Measurements from ENCODE around the gene KBTBD13.
"Not testable (repeated sequence)": the region's sequence is repeated elsewhere in the genome, so short reads cannot be mapped to it uniquely, and the experiment has no call there.

Gene KBTBD13

DNA sequence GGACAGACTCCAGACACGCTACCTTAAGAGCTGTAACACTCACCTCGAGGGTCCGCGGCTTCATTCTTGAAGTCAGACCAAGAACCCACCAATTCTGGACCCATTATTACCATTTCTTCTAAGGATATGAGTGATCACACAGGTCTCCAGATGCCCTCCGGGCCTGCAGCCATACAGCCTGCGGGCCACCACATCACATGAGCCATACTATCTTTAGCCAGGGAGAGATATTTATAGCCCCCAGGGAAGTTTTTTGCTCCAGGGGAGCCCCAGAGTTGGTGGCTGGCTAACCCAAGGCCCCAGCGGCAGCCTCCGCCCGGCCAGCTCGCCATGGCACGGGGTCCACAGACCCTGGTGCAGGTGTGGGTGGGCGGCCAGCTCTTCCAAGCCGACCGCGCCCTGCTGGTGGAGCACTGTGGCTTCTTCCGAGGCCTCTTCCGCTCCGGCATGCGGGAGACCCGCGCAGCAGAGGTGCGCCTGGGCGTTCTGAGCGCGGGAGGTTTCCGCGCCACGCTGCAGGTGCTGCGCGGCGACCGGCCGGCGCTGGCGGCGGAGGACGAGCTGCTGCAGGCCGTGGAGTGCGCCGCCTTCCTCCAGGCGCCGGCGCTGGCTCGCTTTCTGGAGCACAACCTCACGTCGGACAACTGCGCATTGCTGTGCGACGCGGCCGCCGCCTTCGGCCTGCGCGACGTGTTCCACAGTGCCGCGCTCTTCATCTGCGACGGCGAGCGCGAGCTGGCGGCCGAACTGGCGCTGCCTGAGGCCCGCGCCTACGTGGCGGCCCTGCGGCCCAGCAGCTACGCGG lies at the start of gene KBTBD13:
TSS of gene KBTBD13 (plus strand) at position 261 of the 805 bp plus-strand sequence. CDS start at position 331, 70 bp downstream.
- DNase-seq = no peak

DNA sequence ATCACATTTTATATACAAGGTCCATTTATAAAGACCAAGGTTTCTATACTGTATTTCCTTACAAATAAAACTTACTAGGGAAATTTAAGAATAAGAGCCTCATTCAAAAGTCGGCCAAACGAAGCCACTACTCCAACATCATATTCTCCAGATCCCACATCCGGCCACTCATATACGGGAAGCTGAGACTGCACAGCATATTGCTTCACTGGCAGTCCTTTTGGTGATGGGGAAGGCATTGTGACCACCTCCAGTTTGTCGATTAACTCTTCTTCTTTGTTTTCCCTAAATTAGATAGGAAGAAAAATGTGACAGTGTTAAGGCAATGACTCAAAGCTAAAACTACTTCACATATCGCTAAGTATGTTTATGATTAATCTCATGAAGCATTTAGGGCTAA lies 49.8 kb upstream of the KBTBD13 start:
- DNase-seq = no peak

DNA sequence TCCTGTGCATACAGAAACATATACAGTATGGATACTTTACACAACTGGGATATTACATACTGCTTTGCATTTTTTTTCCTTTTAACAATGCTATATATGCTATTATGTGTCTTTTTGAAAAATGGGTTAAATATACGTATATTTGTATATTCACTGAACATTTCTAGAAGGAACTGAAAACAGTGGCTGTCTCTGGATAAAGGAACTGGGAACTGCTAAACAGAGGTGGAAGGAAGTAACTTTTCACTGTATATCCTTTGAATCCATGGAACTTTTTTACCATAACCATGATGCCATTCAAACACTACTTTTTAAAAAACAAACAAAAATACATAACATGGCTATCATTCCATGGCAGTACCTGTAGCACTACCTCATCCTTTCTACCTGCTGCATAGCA lies 49.0 kb upstream of the KBTBD13 start:
- no peak for DNase-seq

DNA sequence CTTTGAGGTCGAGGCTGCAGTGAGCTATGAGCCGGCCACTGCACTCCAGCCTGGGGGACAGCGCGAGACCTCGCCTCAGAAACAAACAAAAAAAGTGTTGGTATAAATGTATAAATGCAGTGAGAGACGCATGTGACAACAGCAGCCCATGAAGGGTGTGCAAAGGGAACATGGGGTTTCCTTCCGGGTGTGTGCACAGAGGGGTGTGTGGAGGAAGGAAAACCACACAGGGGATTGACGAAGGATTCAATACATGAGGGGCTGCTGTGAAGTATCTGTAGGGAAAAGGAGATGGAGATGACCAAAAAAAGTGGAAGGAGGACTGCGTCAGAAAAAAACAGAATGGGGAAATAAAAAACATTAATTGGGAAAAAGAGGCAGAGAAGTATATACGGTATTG lies 48.2 kb upstream of the KBTBD13 start:
- no peak for DNase-seq

DNA sequence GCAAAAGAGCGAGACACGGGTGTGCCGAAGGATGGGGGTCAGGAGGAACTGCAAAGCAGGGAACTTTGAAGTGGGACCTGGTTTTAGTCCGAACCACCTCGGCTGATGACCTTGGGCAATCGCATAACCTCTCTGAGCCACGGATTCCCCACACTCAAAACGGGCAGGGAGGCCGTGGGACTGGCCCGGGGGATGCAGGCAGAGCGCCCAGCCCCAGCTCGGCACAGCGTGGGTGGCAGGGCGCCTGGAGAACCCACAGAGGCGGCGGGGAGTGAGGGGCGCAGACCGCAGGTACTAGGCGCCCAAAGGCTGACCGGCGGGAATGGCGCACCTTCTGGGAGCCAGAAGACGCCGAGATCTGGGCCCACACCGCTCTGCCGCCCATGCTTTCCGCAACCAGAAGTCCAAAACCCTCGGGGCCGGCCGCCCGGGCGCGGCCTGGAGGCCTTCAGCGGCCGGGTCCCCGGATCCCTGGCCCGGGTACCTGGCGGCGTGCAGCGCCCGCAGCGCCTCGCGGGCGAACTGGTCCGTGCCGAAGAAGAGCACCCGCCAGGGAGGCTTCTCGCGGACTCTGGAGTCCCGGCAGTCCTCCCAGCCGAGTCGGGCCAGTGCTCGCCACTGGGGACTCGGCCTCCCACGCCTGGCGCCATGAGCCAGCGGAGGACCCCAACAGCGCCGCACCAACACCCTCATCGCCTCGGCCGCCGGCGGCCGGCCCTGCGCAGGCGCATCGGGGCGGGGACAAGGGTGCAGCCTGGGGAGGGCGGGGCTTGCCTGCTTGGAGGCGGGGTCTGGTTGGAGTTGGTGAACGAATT lies 47.4 kb upstream of the KBTBD13 start, which contains the start of gene MTFMT:
TSS of gene MTFMT (minus strand) at position 719 of the 815 bp plus-strand sequence. CDS start at position 693, 26 bp downstream.
- peak; percentile 57 for DNase-seq

DNA sequence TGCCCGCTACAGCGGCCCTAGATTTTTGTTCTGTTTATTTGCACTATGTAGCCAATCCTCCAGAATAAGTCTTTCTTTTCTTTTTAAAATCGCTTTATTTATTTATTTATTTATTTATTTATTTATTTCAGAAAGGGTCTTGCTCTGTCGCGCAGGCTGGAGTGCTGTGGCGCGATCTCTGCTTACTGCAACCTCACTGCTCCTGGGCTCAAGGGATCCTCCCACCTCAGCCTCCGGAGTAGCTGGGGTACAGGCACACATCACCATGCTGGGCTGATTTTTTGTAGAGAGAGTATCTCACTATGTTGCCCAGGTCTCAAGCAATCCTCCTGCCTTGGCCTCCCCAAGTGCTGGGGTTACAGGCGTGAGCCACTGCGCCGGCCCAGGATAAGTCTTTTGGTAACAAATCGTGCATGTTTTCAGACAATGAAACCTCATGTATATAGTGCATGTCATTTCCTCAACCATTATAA lies 46.8 kb upstream of the KBTBD13 start:
- no peak for DNase-seq

DNA sequence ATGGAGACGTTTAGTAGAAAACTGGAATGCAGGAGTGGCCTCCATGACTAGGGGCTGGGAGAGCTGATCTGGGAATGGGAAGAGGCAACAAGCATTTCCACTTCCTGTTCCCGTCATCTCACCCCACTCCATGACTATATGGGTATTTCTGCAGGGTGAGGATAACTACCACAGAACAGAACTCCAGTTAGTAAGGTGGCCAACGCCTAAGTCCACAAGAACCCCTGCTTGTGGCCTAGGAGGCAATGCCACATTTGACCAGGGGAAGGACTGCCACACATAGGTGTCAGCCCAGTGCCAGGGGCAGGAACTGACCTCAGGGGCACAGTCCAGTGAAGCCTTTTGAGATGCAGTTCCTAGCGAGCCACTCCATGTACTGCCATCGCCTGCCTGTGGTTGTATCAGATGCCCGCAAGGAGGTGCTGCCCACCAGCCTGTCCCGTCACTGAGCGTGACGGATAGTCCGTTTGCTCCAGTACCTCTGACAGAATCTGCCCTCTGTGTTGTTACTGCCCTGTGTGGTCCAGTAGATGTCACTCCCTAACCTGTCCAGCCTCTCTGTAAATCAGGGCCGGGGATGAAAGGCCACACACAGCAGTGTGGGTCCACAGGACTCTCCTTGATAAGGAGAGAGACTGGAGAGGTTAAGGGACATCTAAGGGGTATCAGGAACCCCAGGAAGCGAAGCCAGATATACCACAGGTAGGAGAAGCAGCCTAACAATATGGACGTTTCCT lies 43.6 kb upstream of the KBTBD13 start:
- DNase-seq = no peak

DNA sequence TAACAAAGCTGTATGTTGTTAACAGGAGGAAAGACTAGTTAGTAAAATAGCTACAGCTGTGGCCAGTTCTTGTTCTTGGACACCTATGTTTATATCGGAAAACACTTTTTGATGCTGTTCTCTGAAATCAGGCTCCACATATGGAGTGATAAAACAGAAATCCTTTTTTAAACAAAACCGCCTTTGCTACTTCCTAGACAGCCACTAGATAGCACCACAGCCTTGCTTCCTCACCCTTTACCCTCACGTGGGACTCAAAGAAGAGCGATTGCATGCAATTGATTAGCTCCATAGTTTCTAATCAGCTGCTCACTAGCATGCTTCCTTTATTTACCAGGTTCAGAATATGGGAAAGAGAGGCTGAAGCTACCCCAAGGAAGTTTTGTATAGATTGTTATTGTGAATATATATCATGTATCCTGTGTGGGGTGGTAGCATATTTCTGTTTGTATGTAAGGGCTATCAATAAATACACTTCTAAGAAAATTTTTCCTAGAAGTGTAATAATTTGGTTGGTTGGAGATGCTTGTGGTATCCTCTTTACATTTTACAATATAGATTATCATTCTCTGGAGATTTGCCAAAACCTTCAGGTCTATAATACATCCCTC lies 42.8 kb upstream of the KBTBD13 start:
- DNase-seq = no peak

DNA sequence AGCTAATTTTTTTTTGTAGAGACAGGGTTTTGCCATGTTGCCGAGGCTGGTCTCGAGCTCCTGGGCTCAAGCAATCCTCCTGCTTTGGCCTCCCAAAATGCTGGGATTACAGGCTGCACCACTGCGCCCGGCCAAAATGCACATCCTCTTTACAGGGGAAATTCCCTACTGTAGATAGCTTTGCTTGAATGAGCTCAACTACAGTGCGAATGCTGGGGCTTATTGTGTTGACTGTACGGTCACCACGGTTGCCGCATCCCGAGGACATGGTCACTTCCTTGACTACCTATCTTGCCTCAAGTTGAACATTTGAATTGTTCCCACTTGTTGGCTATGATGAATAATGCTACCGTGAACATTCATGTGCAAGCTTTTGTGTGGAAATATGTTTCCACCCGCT lies 41.8 kb upstream of the KBTBD13 start:
- no peak for DNase-seq

DNA sequence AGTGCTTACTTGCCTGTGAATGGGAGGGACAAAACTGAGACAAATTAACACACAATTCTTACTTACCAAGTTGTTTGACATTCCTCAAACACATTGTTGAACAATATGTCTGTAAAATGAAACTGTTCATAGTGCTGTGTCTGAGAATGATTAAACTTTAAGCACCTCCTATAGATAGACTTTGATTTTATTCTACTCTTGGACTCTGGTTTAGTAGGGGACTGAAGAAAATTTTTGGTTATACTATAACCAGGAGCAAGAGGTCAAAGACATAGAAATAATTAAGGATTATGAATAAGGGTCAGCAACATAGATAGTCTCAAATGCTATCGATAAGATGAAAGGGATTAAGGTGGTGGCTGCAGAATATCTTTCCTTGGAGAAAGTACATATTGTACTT lies 39.2 kb upstream of the KBTBD13 start:
- DNase-seq = no peak

DNA sequence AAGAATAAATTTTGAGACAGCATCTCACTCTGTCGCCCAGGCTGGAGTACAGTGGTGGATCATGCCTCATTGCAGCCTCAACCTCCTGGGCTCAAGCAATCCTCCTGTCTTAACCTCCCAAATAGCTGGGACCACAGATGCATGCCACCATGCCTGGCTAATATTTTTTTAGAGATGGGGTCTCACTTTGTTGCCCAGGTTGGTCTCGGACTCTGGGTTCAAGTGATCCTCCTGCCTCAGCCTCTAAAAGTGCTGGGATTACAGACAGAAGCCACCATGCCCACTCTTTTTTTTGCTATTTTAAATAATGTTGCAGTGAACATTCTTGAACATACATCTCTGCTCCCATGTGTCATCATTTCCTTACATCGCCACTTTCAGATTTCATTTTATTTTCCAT lies 38.1 kb upstream of the KBTBD13 start:
- no peak for DNase-seq

DNA sequence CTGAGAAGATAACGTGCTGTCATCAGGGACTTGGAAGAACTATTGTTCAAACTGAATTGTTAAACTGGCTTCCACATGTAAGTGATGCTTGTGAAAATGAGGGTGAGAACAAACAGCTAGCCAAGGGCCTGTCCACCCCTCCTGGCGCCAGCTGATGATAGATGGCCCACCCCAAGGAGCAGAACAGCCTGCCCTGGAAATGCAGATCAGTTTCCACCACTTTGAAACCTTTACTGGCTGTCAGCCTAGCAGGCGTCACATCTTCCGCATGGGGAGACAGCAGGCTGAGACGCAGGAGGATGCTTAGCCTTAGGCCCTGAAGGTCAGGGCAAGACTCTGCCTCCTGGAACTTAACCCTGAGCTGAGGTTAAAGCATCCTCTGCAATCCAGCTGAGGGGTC lies 37.7 kb upstream of the KBTBD13 start:
- DNase-seq = no peak

DNA sequence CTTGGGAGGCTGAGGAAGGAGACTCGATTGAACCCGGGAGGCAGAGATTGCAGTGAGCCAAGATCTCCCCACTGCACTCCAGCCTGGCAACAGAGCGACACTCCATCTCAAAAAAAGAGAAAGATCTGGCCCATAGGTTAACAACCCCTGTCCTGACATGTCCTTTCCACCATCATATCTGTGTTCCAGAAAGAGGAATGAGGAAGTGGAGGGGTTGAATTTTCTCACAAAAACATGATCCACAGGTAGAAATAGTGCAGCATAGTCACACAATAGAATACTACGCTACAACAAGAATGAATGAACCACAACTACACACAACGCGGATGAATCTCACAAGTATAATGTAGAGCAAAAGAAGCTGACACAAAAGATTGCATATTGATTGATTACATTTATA lies 36.1 kb upstream of the KBTBD13 start:
- no peak for DNase-seq

DNA sequence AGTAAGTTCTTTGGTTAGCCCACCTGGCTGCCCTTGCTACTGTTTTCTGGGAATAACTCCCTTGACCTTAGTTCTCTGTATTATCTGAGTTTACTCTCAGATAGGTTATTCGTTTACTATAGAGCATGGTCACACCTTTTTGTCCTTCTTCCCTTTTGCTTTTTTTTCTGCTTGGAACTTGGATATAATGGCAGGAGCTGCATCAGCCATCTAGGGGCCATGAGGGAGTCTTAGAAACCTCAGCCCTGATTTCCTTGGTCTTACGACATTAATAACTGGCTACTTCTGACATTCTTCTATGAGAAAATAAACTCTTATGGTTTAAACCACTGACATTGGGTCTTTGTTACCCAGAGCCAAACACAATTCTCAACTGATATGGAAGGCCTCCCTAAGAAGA lies 34.8 kb upstream of the KBTBD13 start:
- no peak for DNase-seq

DNA sequence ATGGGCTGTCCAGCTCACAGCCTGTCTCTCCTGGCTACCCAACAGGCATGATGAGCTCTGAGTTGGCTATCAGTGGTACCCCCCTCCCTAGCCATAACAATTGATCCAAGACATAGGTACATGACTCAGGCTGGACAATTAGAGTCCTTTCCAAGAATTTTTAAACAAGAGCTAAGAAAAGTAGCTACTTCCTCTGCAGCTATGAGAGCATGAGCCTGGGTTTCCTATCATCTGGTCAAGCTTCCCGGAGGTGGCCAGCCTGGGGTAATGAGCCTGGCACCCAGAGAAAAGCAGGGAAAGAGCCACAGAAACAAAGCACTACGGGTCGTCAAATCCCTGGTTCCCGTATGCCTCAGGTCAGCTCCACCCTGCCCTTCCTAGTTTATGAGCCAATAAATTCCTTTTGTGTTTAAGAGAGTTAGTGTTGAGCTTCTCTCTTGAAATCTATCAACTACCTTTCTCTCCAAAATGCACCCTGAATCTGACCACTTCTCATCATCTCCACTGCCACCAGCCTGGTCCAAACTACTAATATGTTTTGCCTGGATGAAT lies 33.7 kb upstream of the KBTBD13 start:
- DNase-seq = no peak

DNA sequence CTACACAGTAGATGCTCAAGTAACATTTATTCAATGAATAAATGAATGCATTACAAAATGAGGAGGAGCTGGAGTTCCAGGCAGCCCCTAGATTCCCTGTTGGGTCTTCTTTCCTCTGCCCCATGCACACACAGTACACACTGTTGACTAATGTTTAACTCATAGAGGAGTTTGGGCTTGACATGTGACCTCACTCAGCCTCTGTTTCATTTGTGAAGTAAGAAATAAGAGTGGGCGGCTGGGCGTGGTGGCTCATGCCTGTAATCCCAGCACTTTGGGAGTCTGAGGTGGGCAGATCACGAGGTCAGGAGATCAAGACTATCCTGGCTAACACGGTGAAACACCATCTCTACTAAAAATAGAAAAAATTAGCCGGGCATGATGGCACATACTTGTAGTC lies 32.3 kb upstream of the KBTBD13 start:
- not testable (repeated sequence) for DNase-seq

DNA sequence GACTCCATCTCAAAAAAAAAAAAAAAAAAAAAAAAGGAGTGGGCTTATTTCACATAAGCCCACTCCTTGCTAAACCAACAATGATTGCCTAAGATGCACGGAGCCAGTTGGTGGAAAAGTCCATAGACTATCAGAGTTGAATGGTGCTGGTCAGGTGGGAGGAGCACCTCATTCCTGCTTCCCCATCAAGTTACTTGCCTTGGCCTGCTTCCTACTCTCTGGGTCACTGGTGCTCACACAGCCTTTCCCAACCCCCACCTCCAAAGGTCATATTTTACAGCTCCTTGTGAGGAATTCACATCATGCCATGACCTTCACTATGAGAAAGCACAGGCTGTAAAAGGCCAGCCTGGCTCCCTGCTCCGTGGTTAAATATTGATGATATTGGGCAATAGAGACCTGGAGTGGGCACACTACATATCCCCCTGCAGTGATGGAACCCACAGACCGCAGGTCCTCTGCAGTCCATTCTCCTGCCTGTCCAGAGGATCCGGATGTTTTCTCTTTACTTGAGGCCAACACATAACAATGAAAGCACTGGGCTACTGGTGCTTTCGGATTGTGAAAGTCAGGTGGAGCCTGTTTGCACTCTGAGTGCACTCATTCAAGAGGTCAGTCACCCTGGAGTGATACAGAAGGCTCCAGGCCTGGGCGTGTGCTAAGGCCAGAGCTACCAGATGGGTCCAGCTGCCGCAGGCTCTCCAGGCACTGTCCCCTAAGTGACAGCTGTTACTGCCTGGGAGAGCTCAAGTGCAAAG lies 31.6 kb upstream of the KBTBD13 start, which contains the start of gene SLC51B:
TSS of gene SLC51B (plus strand) at position 664 of the 758 bp plus-strand sequence. CDS start 4,618 bp downstream, outside the sequence.
- DNase-seq = no peak

DNA sequence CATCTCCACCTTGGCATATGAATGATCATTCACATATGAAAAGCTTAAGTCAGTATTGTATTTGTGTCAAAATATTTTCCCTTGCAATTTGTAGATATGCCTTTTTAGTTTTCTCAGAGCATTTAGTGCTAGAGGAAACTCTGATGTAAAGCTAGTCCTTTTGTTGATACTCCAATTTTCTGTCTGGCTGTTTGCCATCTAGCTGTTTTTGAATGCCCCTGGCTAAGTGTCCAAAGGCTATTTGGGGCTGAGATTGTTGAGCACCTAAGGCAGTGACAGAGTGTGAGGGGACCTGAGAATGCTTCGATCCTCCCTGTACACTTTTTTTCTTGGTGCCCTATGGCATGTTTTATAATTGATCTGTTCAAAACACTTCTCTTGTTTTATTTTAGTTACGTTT lies 28.3 kb upstream of the KBTBD13 start:
- DNase-seq = no peak

DNA sequence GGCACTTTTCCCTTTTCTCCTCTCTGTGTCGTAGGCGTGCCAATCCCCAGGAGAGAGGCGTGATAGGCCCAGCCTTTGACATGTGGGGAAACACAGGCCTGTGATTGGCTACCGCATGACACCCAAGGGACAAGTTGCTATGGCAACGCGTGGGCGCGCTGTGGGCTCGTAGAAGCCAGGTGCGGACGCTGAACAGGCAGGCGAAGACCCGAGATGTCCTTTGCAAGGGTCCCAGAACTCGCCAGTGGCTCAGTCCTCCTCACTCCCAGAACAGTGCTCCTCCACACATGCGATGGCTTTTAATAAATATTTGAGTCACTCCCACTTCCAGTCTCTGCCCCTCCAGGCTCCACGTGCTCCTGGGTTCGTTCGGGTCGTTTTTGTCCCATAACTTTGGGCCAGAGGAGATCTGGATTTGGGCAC lies 27.1 kb upstream of the KBTBD13 start:
- peak; percentile 50 for DNase-seq

DNA sequence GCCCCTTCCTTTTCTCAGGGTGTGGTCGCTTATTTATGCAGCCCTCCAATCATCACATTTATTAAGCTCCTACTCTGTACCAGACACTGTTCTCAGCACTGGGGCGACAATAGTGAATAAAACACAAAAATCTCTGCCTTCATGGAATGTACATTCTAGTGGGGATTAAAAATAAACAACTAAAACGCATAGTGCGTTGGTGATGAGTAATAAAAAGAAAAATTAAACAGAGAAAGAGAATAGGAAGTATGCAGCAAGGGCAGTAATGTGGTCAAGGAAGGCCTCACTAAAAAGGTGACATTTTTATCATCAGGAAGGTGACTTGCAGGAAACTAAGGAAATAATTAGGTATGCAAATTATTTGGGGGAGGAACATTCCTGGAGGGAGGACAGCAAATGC lies 26.3 kb upstream of the KBTBD13 start:
- no peak for DNase-seq

DNA sequence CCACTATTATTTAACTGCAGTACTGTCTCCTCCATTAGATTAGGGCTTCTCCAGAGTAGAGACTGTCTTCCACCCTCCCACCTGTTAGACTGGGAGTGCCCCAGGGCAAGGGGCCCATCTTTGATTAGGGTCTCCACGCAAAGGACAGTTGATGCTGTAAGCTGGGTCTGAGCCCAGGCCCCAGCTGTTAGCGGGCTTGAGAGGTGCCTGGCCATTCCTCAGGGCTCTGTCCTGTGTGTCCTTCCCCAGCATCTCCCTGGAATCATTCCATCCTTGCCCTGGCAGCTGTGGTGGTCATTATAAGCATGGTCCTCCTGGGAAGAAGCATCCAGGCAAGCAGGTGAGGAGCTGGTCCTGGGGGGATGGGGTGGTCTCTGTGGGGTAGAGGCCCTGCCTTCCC lies 25.3 kb upstream of the KBTBD13 start:
- DNase-seq = no peak
